Activated CD4-positive, alpha-beta T cell treated with anti-CD3 and anti-CD28 coated beads for 1 hour (primary cell): Measurements from ENCODE around the gene SCCPDH.
"Not testable (repeated sequence)": the region's sequence is repeated elsewhere in the genome, so short reads cannot be mapped to it uniquely, and the experiment has no call there.

Experiments used
- DNase-seq: peaks from one replicate; pipeline ENCODE4 v3.0.0-alpha.2; 2020

Gene SCCPDH

DNA sequence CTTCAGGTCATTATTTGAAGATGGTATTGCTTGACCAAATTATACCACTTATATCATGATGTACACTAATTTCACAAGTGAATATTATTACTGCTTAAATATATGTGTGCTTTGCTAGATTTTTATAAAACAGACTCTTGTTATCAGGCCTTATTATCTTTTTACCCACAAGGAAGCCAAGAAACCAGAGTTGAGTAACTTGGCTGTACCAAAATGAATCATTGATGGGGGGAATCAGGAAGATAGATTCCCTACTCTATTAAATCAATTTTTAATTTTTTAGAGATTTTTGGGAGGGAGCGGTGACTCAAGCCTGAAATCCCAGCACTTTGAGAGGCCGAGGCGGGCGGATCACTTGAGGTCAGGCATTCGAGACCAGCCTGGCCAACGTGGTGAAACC, 16.0 kb upstream of the SCCPDH start:
- no peak for DNase-seq

DNA sequence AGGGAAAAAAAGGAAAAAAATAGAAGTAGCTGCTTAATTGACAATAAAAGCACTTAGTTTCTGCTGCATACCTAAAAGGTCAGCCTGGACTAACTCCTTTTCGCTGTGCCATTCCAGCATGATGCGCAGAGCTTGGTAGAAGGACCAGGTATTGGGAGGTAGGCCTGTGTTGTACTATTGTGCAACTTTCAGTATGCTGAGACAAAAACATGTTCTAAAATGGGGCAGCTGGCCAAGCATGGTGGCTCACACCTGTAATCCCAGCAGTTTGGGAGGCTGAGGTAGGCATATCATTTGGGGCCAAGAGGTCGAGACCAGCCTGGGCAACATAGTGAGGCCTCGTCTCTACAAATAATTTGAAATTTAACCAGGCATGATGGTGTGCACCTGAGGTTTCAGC, 15.0 kb upstream of the SCCPDH start:
- no peak for DNase-seq

DNA sequence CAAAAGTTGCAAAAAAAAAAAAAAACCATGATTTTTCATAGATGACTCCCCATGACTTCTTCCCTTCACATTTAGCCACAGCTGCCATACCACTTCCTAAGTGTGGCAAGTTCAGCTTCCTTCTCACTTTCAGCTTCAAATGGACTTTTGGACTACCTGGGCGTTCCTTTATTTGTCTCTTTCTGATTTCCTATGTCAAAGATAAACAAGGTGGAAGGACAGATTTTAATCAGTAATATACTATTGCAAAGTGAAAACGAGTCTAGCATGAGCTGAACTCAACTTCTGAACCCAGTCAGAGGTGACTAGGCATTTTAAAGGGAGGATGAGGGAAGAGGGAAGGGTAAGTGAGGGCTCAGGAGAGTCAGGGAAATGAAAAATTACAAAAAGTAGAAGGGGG, 14.4 kb upstream of the SCCPDH start:
- no peak for DNase-seq

- no peak for DNase-seq
Observed at GRCh38 chr1:246711548-246712003, 12.6 kb upstream of the SCCPDH start.

DNA sequence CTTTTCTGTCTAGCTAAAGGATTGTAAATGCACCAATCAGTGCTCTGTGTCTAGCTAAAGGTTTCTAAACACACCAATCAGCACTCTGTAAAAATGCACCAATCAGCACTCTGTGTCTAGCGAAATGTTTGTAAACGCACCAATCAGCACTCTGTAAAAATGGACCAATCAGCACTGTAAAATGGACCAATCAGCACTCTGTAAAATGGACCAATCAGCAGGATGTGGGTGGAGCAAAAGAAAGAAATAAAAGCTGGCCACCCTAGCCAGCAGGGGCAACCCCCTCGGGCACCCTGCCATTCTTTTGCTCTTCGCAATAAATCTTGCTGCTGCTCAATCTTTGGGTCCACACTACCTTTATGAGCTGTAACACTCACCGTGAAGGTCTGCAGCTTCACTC, 11.8 kb upstream of the SCCPDH start:
- DNase-seq, result not testable (repeated sequence)

- DNase-seq, result not testable (repeated sequence)
Observed at GRCh38 chr1:246719361-246719760, 4.8 kb upstream of the SCCPDH start.

- not testable (repeated sequence) for DNase-seq
Observed at GRCh38 chr1:246720814-246721213, 3.4 kb upstream of the SCCPDH start.

GRCh38 chr1:246722720-246723119, 1.5 kb upstream of the SCCPDH start:
- no peak for DNase-seq

- DNase-seq, result no peak
Observed at GRCh38 chr1:246724731-246725095, 504 bp downstream of the SCCPDH start.

DNA sequence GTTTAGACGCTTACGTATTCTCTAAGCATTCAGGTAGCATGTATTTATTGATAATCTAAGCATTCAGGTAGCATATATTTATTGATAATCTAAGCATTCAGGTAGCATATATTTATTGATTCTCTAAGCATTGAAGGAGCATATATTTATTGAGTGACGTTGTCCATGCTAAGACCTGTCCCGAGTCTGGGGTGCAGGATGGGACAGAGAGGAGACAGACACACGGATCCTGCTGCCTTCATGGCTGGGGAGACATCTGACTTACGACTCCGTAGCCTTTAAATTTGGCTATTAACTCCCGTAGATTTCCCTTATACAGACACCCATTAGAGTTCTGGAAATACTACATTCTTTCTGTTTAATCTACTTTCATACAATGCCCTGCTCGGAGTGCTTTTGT, 982 bp downstream of the SCCPDH start:
- no peak for DNase-seq

- DNase-seq, result no peak
Observed at GRCh38 chr1:246726255-246726679, 2.1 kb downstream of the SCCPDH start.

- DNase-seq, result no peak
Observed at GRCh38 chr1:246726881-246727280, 2.7 kb downstream of the SCCPDH start.

- no peak for DNase-seq
Observed at GRCh38 chr1:246727594-246727993, 3.4 kb downstream of the SCCPDH start.

- DNase-seq, result no peak
Observed at GRCh38 chr1:246728311-246728710, 4.1 kb downstream of the SCCPDH start.

GRCh38 chr1:246729040-246729439, 4.8 kb downstream of the SCCPDH start:
- DNase-seq, result not testable (repeated sequence)

DNA sequence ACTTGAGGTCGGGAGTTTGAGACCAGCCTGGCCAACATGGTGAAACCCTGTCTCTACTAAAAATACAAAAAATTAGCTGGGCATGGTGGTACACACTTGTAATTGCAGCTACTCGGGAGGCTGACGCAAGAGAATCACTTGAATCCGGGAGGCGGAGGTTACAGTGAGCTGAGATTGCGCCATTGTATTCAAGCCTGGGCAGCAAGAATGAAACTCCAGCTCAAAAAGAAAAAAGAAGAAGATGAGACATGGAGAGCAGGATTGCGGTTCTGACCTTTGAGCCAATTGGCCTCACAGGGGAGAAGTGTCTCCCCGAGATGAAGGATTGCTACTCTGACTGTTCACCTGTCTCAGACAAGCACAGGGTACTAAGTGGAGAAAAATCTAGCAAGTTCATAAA, 6.6 kb downstream of the SCCPDH start:
- DNase-seq, result no peak

DNA sequence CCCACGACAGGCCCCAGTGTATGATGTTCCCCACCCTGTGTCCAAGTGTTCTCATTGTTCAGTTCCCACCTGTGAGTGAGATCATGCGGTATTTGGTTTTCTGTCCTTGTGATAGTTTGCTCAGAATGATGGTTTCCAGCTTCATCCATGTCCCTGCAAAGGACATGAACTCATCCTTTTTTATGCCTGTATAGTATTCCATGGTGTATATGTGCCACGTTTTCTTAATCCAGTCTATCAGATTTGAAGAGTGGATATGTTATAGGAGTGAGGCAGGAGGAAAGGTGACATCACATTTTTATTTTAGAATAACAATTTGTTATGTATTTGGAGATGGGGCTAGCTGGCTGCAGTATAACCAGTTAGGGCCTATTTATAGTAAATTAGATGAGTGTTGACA, 7.7 kb downstream of the SCCPDH start:
- DNase-seq, result not testable (repeated sequence)

- no peak for DNase-seq
Observed at GRCh38 chr1:246733704-246734103, 9.5 kb downstream of the SCCPDH start.

- DNase-seq, result no peak
Observed at GRCh38 chr1:246734866-246735265, 10.7 kb downstream of the SCCPDH start.

- no peak for DNase-seq
Observed at GRCh38 chr1:246735735-246736134, 11.5 kb downstream of the SCCPDH start.

DNA sequence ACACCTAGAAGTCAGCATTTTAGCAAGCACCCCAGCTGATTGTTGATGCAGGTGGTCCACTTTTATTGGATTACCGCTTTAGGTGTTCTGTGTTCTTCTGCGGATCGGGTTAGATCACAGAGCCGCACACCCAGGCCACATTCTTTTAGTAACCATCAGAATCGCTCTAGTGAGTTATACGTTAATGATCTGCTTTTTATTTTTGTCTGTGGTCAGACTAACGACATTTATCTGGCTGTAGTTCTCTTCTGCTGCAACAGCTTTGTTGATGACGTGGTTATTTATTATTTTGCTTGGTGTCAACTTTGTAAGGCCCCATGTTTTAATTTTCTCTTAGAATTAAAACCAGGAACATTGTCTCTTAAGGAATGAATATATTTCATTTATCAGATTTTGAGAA, 18.2 kb downstream of the SCCPDH start:
- no peak for DNase-seq

GRCh38 chr1:246746155-246746554, 21.9 kb downstream of the SCCPDH start:
- not testable (repeated sequence) for DNase-seq

DNA sequence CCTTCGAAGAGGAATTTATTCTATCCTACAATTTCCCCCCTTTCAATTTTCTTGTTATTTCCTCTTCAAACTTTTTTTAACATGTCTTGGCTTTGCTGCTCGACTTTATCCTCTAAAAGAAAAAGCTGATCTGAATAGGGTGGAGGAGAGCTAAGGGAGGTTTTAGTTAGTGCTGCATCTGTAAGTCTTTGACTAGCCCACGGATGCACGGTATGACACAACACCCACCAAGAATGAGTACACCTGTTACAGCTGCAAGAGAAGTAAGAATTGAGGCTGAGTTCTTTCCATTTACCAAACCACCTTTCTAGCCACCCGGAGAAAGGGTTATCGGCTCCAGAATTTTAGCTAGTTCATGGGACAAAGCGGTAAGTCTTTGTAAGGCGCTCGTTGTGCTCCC, 23.8 kb downstream of the SCCPDH start:
- DNase-seq, result no peak

- DNase-seq, result no peak
Observed at GRCh38 chr1:246748867-246749266, 24.7 kb downstream of the SCCPDH start.

DNA sequence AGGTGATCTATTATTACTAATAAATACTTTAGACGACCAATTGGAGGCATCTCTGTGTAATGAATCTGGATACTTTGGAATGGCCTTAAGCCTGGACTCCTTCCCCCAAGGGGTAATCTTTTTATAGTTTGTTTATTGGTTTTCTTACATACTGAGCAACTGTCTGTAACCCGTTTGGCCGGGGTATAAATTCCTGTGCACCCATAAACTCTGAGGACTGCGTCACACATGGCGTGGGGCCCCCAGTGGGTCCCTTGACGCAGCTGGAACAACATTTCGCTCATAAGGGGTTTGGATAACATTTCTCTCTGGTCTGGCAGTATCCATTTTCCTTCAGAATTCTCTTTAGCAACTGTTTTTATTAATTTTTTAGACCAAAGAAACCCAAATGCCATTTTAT, 26.5 kb downstream of the SCCPDH start:
- DNase-seq, result no peak
